Measurements from ENCODE around the gene TEX35. TPM values are rescaled to one million over a fixed set of nuclear protein-coding genes. Genes with fewer than 3 reads are reported as not detected.

TEX35 gene
- total and polyA plus RNA-seq, 11 donors, result not detected

DNA sequence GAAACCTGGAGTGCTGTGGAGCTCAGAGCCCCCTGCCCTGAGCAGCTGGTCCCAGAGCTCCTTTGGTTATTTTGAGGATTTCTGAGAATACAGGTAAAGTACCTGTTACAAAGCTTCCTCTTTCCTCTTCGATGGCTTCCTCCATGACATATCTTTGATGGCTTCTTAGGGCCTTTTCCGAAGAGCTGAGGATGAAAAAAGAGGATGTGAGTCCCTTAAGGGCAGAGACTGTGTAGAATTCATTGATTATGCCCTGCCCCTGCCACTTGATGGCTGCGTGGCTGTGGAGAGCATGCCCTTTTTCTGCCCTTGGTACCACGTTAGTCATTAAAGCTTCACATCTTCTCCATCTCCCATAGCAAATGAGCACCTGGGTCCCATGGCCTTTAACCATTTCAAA is 14.2 kb downstream of the TEX35 start:
- H3K27ac ChIP-seq, result no peak overlapping the region
- intact Hi-C loops (cut with DNase I), result no loop called here
- peaks cover 0 to 5% (median 1%) of the 10 kb centered on the region in 12 donors for H3K4me1 ChIP-seq
- H3K9me3 ChIP-seq, result peaks cover 0 to 8% (median 0%) of the 10 kb centered on the region in 12 donors
- no peaks in the 10 kb centered on the region for H3K27me3 ChIP-seq
- WGBS, 4 donors, result 89 to 95% (median 92%) methylated on average over 4 of the region's 4 CpGs
- TF ChIP-seq POLR2A (IDR thresholded peaks at IDR 0.05), result no peak
- TF ChIP-seq, protein P1, sequence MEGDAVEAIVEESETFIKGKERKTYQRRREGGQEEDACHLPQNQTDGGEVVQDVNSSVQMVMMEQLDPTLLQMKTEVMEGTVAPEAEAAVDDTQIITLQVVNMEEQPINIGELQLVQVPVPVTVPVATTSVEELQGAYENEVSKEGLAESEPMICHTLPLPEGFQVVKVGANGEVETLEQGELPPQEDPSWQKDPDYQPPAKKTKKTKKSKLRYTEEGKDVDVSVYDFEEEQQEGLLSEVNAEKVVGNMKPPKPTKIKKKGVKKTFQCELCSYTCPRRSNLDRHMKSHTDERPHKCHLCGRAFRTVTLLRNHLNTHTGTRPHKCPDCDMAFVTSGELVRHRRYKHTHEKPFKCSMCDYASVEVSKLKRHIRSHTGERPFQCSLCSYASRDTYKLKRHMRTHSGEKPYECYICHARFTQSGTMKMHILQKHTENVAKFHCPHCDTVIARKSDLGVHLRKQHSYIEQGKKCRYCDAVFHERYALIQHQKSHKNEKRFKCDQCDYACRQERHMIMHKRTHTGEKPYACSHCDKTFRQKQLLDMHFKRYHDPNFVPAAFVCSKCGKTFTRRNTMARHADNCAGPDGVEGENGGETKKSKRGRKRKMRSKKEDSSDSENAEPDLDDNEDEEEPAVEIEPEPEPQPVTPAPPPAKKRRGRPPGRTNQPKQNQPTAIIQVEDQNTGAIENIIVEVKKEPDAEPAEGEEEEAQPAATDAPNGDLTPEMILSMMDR (IDR thresholded peaks at IDR 0.05), result no peak
- DNase-seq (no peak), ATAC-seq (no peak)
- H3K4me3 ChIP-seq, result no peak overlapping the region
- no peaks in the 10 kb centered on the region for H3K36me3 ChIP-seq

DNA sequence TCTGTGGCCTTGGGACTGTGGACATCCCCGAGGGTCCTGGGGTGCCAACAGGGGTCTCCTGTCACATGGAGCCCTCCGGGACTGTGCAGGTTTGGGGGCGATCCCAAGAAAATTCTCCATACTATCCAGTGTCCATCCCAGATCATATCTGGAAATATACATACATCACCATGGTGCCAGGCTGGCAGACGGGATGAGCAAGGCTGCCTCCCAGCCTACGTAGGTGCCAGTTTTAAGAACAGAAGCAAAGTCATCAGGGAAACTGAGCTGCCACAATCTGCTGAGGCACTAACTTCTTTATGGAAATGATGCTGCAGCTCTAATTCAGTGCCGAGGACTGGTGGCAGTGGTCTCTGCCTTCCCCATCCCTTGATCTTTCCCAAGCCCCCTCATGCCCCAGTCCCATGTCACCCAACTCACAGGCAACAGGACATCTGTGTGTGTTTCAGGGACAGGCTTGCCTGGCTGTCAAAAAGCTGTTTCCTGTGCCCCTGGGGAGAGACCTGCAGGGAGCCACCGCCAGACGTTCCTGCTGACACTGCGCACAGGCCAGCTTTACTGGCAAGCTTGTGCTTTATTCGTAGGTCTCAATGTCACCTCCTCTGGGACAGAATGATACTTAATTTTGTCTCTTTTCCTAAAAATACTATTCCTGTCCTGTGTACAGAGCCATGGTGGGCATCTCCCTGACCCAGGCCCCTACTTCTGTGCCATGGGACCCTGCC is 15.5 kb downstream of the TEX35 start:
- H3K4me3 ChIP-seq, result no peak overlapping the region
- intact Hi-C loops (cut with DNase I), result no loop called here
- H3K9me3 ChIP-seq, result peaks cover 0 to 8% (median 0%) of the 10 kb centered on the region in 12 donors
- peaks cover 0 to 9% (median 2%) of the 10 kb centered on the region in 12 donors for H3K4me1 ChIP-seq
- ATAC-seq (no peak), DNase-seq (no peak)
- no peak overlapping the region for H3K27ac ChIP-seq
- no peaks in the 10 kb centered on the region for H3K36me3 ChIP-seq
- WGBS, 4 donors, result 81 to 93% (median 89%) methylated on average over 10 of the region's 10 CpGs
- no peak for TF ChIP-seq POLR2A (IDR thresholded peaks at IDR 0.05)
- TF ChIP-seq, protein P1 (IDR thresholded peaks at IDR 0.05), result no peak
- no peaks in the 10 kb centered on the region for H3K27me3 ChIP-seq

DNA sequence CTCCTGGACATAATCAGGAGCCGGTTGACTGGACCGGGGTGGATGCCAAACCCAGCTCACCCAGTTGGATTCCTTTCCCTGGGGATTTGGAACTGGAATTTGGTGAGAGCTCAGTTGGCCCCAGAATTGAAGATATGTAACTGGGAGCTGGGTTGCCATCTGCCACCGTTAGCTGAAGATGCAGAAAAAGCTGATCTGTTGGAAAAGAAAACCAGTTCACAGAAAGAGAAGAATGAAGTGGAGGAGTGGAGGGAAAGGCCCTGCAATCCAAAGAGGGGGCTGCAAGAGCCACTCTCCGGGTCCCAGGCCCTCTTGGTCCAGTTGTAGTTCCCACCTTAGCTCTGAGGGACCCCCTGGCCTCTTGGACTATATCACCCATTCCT is 16.0 kb downstream of the TEX35 start:
- WGBS, 4 donors, result 71 to 92% (median 86%) methylated on average over 4 of the region's 4 CpGs
- intact Hi-C loops (cut with DNase I), result no loop called here

DNA sequence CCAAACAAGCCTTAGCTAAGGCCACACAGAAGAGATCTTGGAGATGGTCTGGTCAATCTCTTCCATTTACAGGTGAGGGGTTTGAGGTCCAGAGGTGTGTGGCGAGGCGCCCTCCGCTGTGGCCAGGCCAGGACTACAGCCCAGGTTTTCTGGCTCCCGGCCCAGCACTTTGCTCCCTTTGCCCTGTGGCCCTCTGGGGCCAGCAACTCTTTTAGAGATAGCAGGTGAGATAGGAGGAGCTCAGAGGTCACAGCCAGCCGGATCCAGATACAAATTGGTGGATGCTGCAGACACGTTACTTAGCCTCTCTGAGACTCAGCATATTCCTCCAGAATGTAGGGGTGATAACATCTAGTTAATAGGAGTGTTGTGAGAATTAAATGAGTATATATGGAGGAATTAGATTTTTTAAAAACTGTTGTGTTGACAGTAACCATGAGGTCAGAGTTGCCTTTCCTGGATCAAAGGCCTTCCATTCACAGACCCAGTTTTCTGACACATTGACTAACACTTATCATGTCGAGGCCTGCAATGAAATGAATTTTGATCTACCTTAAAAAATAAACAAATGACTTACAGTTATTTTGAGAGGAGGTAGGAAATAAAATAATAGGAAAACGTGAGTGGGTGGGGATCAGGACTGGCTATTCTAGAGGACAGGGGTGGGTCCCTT is 16.6 kb downstream of the TEX35 start:
- no peak overlapping the region for H3K27ac ChIP-seq
- TF ChIP-seq, protein P1 (IDR thresholded peaks at IDR 0.05), result no peak
- TF ChIP-seq POLR2A (IDR thresholded peaks at IDR 0.05), result no peak
- peaks cover 0 to 4% (median 0%) of the 10 kb centered on the region in 12 donors for H3K9me3 ChIP-seq
- no peak for ATAC-seq
- intact Hi-C loops (cut with DNase I), result loop anchor here in 3 of 10 donors (5.0 to 10.0 kb wide), 2 partner anchors 215 to 473 kb away; no protein-coding TSS in a partner anchor
- WGBS, 4 donors, result 82 to 95% (median 93%) methylated on average over 5 to 8 of the region's 8 CpGs
- no peak overlapping the region for H3K4me3 ChIP-seq
- H3K4me1 ChIP-seq, result peaks cover 0 to 9% (median 2%) of the 10 kb centered on the region in 12 donors
- H3K27me3 ChIP-seq, result no peaks in the 10 kb centered on the region
- no peak for DNase-seq
- no peaks in the 10 kb centered on the region for H3K36me3 ChIP-seq

More for the DNA sequence above, 16.0 kb downstream of the TEX35 start:
- no peaks in the 10 kb centered on the region for H3K36me3 ChIP-seq
- ATAC-seq, result no peak
- no peak overlapping the region for H3K4me3 ChIP-seq
- no peak for DNase-seq
- peaks cover 0 to 8% (median 0%) of the 10 kb centered on the region in 12 donors for H3K9me3 ChIP-seq
- peaks cover 0 to 9% (median 2%) of the 10 kb centered on the region in 12 donors for H3K4me1 ChIP-seq
- H3K27ac ChIP-seq, result no peak overlapping the region
- H3K27me3 ChIP-seq, result no peaks in the 10 kb centered on the region
- TF ChIP-seq, protein P1 (IDR thresholded peaks at IDR 0.05), result no peak
- TF ChIP-seq POLR2A (IDR thresholded peaks at IDR 0.05), result no peak

All from heart left ventricle (tissue), 16 donors.